HG03558 (cell line): Measurements from ENCODE around the gene HACE1.
"Not testable (repeated sequence)": the region's sequence is repeated elsewhere in the genome, so short reads cannot be mapped to it uniquely, and the experiment has no call there.

Experiments used
- ATAC-seq: cut with Tn5 transposase; IDR thresholded peaks from one replicate; pipeline ENCODE4 v1.9.1; 2021; ENCODE audit warnings: moderate number of reproducible peaks; ENCODE audit not compliant: unreplicated experiment; ENCODE audit errors: extremely low read depth

Gene HACE1

GRCh38 chr6:104859225-104860146 lies at the start of gene HACE1:
Gene HACE1, minus strand, starts transcription at chr6:104859919. Its CDS starts 277 bp downstream, at chr6:104859642.
- peak; percentile 98 for ATAC-seq

- ATAC-seq, result no peak
Observed at GRCh38 chr6:104908888-104909525, 49.3 kb upstream of the HACE1 start.

- no peak for ATAC-seq
Observed at GRCh38 chr6:104908031-104908887, 48.5 kb upstream of the HACE1 start.

- not testable (repeated sequence) for ATAC-seq
Observed at GRCh38 chr6:104898893-104899292, 39.2 kb upstream of the HACE1 start.

- ATAC-seq, result no peak
Observed at GRCh38 chr6:104896914-104897313, 37.2 kb upstream of the HACE1 start.

GRCh38 chr6:104888066-104888465 lies 28.3 kb upstream of the HACE1 start:
- ATAC-seq, result no peak

- no peak for ATAC-seq
Observed at GRCh38 chr6:104887350-104887749, 27.6 kb upstream of the HACE1 start.

- ATAC-seq, result no peak
Observed at GRCh38 chr6:104885518-104886043, 25.9 kb upstream of the HACE1 start.

- ATAC-seq, result no peak
Observed at GRCh38 chr6:104884867-104885517, 25.3 kb upstream of the HACE1 start.

GRCh38 chr6:104881964-104882668 lies 22.4 kb upstream of the HACE1 start:
- no peak for ATAC-seq

GRCh38 chr6:104862456-104862855 lies 2.7 kb upstream of the HACE1 start:
- no peak for ATAC-seq

GRCh38 chr6:104860221-104860620 lies 502 bp upstream of the HACE1 start:
- ATAC-seq, result no peak

- no peak for ATAC-seq
Observed at GRCh38 chr6:104858642-104859041, 1.1 kb downstream of the HACE1 start.

- no peak for ATAC-seq
Observed at GRCh38 chr6:104855507-104855906, 4.2 kb downstream of the HACE1 start.

- not testable (repeated sequence) for ATAC-seq
Observed at GRCh38 chr6:104847721-104848120, 12.0 kb downstream of the HACE1 start.

GRCh38 chr6:104843229-104843628 lies 16.5 kb downstream of the HACE1 start:
- no peak for ATAC-seq

GRCh38 chr6:104837158-104837557 lies 22.6 kb downstream of the HACE1 start:
- ATAC-seq, result no peak

GRCh38 chr6:104836479-104837020 lies 23.2 kb downstream of the HACE1 start:
- not testable (repeated sequence) for ATAC-seq

GRCh38 chr6:104835782-104836181 lies 23.9 kb downstream of the HACE1 start:
- no peak for ATAC-seq
